Lower leg skin (tissue), 4 donors: ENCODE data around the gene CD14. TPM values are rescaled to one million over a fixed set of nuclear protein-coding genes. Genes with fewer than 3 reads are reported as not detected.
"Not testable (repeated sequence)": the region's sequence is repeated elsewhere in the genome, so short reads cannot be mapped to it uniquely, and the experiment has no call there.

ENCODE experiments used
- DNase-seq, 2 donors: peaks; one replicate each; pipeline ENCODE4 v3.0.0-alpha.2; 2019; ENCODE audit warnings: low spot score in 2 of 2
- H3K4me3 ChIP-seq: fragments of 200-600 bp; sonication (generic); 2 replicates; pipeline ENCODE4 v1.5.1; 2017; ENCODE audit warnings: mild to moderate bottlenecking, low read depth; ENCODE audit not compliant: poor library complexity, severe bottlenecking
- POLR2A ChIP-seq, 2 donors: fragments of 450-650 bp; IDR thresholded peaks; one replicate each; pipeline ENCODE4 v1.6.1; 2016 to 2017; ENCODE audit warnings: antibody characterized with exemption in 2 of 2, mild to moderate bottlenecking in 1 of 2, moderate library complexity in 1 of 2
- WGBS, 2 donors: methylation state at CpG; one replicate each; pipeline ENCODE4 v1.1.5; 2018; 5-methylcytosine and 5-hydroxymethylcytosine counted together
- intact Hi-C: fragments of 100-400 bp; cut with DNase I; formaldehyde crosslinking; loops from one replicate; pipeline ENCODE4 v1.15.0; 2023; ENCODE audit warnings: low total_unique reads
- total RNA-seq, 4 donors: library from RNA; depleted of rRNA; stranded (reverse); fragments of >200 nt; gene quantifications; one replicate each; pipeline ENCODE4 v1.1.0, GENCODE V29; 2016
- TF ChIP-seq, protein P1 (sequence below), 3 donors: fragments of 450-650 bp; IDR thresholded peaks; one replicate each; pipeline ENCODE4 v1.5.1; 2016; ENCODE audit warnings: antibody characterized with exemption in 3 of 3, mild to moderate bottlenecking in 3 of 3, moderate library complexity in 2 of 3

CD14 gene
- total RNA-seq, 4 donors from 2014 or later, result 14.9 to 22.1 (median 19.1) TPM

DNA sequence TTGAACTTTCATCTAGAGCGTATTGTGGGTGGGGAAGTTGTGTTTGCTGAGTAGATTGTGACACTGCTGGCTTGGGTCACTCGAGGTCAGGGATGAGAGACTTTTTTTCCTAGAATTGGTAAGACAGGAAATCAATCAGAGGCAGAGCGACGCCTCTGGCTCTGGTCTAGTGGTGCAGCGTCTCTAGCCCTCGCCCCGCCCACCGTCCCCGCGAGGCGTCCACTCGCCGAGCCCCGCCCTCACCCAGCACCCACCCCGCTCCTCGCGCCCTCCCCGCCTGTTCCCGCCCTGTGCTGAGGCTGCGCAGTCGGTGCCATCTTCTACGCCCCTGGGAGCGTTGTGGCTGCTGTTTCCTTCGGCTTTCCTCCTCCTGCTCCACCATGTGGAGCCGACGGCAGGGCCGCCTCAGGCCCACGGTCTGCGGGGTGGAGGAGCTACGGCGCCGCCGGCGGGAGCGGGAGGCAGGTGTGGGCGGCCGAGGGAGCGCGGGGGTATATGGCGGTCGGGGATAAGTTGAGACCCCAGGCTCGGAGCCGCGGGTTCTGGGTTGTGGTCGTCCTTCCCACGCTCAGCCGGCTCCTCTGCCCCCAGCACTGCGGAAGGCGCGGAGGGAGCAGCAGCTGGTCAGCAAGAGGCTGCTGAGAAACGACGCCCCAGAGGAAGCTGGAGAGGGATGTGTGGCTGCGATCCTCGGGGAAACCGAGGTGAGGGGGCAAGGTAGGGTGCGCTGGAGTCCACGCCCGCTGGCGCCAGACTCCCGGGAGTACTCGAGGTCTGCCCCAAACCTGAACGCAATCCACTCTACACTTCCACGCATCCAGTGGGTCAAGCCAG is 6.4 kb upstream of the CD14 start, which contains the start of gene TMCO6:
Gene TMCO6, plus strand, starts transcription at position 304 of the 834 bp plus-strand sequence. Its CDS starts 77 bp downstream, at position 381.
- 0% methylated on average over 58 to 60 of the region's 63 CpGs for WGBS, 2 donors
- intact Hi-C loops, result loop anchor here (10.0 kb wide), 2 partner anchors 75 to 275 kb away; partner anchors contain the start of genes APBB3, SLC35A4 and SLC4A9
- peak within 1 kb of the TSS; percentile 78 for H3K4me3 ChIP-seq
- no peak for TF ChIP-seq POLR2A (IDR thresholded peaks at IDR 0.05)
- TF ChIP-seq, protein P1, sequence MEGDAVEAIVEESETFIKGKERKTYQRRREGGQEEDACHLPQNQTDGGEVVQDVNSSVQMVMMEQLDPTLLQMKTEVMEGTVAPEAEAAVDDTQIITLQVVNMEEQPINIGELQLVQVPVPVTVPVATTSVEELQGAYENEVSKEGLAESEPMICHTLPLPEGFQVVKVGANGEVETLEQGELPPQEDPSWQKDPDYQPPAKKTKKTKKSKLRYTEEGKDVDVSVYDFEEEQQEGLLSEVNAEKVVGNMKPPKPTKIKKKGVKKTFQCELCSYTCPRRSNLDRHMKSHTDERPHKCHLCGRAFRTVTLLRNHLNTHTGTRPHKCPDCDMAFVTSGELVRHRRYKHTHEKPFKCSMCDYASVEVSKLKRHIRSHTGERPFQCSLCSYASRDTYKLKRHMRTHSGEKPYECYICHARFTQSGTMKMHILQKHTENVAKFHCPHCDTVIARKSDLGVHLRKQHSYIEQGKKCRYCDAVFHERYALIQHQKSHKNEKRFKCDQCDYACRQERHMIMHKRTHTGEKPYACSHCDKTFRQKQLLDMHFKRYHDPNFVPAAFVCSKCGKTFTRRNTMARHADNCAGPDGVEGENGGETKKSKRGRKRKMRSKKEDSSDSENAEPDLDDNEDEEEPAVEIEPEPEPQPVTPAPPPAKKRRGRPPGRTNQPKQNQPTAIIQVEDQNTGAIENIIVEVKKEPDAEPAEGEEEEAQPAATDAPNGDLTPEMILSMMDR (IDR thresholded peaks at IDR 0.05), result peak in 1 of 3 donors; percentile 45
- DNase-seq, result peak; percentile 97 to 100

DNA sequence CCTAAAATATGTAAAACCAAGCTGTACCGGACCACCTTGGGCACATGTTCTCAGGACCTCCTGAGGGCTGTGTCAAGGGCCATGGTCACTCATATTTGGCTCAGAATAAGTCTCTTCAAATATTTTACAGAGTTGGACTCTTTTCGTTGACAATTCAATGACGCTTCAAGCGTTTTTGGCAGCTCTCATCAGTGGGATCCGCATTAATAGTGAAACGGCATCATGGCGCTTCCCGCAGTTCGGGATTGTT is 5.8 kb upstream of the CD14 start:
- DNase-seq, result peak; percentile 25 to 84
- not testable (repeated sequence) for H3K4me3 ChIP-seq
- intact Hi-C loops, result loop anchor here (10.0 kb wide), 2 partner anchors 74 to 274 kb away; partner anchors contain the start of genes APBB3, SLC35A4 and SLC4A9
- WGBS, 2 donors, result 13 to 21% methylated on average over 9 of the region's 9 CpGs

DNA sequence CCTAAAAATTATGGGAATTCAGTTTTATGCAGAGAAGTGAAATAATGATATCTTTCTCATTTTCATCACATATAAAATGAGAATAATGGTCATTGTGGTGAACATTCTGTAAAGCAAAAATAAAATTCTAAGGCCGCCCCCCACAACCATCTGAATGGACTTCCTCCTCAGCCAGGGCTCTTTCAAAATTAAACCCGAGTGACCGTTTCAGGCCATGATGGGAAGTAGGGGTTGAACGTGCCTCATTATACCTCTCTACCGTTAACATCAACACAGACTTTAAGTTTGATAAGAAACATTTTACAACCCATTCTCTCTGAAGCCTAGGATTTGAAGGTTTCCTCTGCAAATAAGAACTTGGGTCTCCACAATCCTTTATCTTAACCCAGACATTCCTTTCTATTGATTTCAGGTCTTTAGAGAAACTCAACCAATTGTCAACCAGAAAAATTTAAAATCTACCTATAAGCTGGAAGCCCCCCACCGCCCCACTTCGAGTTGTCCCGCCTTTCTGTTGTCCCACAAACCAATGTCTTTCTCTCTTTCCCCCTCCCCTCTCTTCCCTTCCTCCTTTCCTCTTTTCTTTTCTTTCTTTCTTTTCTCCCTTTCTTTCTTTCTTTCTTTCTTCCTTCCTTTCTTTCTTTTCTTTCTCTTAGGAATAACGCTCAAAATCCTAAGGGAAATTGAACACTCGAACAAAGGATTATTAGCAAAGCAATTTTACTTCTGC is 4.6 kb upstream of the CD14 start:
- WGBS, 2 donors, result 82 to 94% methylated on average over 10 of the region's 10 CpGs
- no peak for TF ChIP-seq POLR2A (IDR thresholded peaks at IDR 0.05)
- TF ChIP-seq, protein P1 (IDR thresholded peaks at IDR 0.05), result no peak
- no peak for DNase-seq
- no peak overlapping the region for H3K4me3 ChIP-seq
- intact Hi-C loops, result loop anchor here (10.0 kb wide), 2 partner anchors 73 to 273 kb away; partner anchors contain the start of genes APBB3, SLC35A4 and SLC4A9

DNA sequence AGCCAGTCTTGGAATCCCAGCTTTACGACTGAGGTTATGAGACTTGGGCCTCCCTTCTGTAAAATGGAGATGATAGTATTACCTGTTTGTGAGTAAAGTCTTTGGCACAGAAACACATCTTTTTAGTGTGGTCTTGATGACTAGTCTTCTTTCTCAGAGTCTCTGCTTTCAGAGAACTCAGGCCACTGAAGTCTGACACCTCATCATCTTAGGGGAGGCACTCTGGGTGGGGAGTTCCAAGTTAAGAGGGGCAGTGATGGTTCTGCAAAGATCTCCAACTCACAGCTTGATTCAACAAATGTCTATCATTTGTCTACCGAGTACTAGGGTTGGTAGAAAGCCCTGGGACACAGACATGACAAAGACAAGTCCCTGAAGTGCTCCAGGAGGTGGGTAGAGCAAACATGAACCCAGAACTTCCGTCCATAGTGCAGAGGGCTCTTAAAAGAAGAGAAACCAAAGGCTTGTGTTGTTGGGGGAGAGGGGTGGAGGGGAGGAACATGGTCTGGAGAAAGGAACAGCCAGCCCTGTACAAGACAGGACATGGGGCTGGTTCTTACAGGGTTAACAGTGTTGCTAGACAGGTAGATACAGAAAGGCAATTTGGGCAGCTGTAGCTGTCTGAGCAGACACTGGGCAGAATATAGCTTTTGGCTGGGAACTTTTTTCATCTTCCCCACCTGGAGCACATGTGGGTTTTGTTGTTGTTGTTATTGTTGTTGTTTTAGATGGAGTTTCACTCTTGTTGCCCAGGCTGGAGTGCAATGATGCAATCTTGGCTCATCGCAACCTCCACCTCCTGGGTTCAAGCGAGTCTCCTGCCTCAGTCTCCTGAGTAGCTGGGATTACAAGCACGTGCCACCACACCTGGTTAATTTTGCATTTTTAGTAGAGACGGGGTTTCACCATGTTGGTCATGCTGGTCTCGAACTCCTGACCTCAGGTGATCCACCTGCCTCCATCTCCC is 2.6 kb upstream of the CD14 start:
- no peak overlapping the region for H3K4me3 ChIP-seq
- 86 to 89% methylated on average over 8 of the region's 8 CpGs for WGBS, 2 donors
- intact Hi-C loops, result loop anchor here (10.0 kb wide), 2 partner anchors 71 to 271 kb away; partner anchors contain the start of genes APBB3, SLC35A4 and SLC4A9
- TF ChIP-seq POLR2A (IDR thresholded peaks at IDR 0.05), result no peak
- TF ChIP-seq, protein P1 (IDR thresholded peaks at IDR 0.05), result no peak
- DNase-seq, result peak in 1 of 2 donors; percentile 36

DNA sequence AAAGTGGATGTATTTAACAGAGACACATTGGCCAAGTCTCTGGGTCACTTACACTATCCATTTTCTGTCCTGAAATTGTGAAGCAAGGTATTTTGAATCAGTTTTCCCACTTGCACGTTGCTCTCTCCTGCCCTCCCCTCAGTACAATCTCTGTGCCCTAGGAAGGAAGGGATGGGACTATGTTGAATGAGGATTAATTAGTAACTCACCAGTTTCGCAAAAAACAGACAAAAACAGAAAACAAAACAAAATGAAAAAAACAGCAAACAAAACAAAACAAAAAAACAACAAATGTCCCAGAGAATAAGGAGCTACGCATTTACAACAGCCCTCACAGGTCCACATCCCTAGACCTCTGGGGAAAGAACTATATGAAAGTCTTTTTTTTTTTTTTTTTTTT is 1.1 kb upstream of the CD14 start:
- H3K4me3 ChIP-seq, result no peak overlapping the region
- DNase-seq, result no peak
- intact Hi-C loops, result loop anchor here (10.0 kb wide), 2 partner anchors 69 to 269 kb away; partner anchors contain the start of genes APBB3, SLC35A4 and SLC4A9
- 47 to 65% methylated on average over 3 of the region's 3 CpGs for WGBS, 2 donors
- no peak for TF ChIP-seq POLR2A (IDR thresholded peaks at IDR 0.05)
- TF ChIP-seq, protein P1 (IDR thresholded peaks at IDR 0.05), result no peak
